BLaER1 (cell line): ENCODE measurements around the gene PIK3C2G.

Experiments used
- H3K27ac ChIP-seq: shearing (Covaris generic); formaldehyde crosslinking; 2 replicates; pipeline ENCODE4 v1.8.1; 2022
- H3K27me3 ChIP-seq: shearing (Covaris generic); formaldehyde crosslinking; 2 replicates; pipeline ENCODE4 v1.8.1; 2022
- H3K36me3 ChIP-seq: shearing (Covaris generic); formaldehyde crosslinking; 2 replicates; pipeline ENCODE4 v1.8.1; 2022
- H3K4me1 ChIP-seq: shearing (Covaris generic); formaldehyde crosslinking; 2 replicates; pipeline ENCODE4 v1.8.1; 2022
- H3K4me2 ChIP-seq: shearing (Covaris generic); formaldehyde crosslinking; 2 replicates; pipeline ENCODE4 v1.8.1; 2022
- H3K4me3 ChIP-seq: shearing (Covaris generic); formaldehyde crosslinking; 2 replicates; pipeline ENCODE4 v1.8.1; 2022
- H3K9ac ChIP-seq: shearing (Covaris generic); formaldehyde crosslinking; 2 replicates; pipeline ENCODE4 v1.8.1; 2022
- H3K9me3 ChIP-seq: shearing (Covaris generic); formaldehyde crosslinking; 2 replicates; pipeline ENCODE4 v1.8.1; 2022
- H4K20me1 ChIP-seq: shearing (Covaris generic); formaldehyde crosslinking; 2 replicates; pipeline ENCODE4 v1.8.1; 2022
- Cebpa-rat ChIP-seq: shearing (Covaris generic); IDR thresholded peaks from 2 replicates; pipeline ENCODE4 v1.8.1; 2022

The PIK3C2G gene

GRCh38 chr12:18391151-18391550 lies 129.8 kb downstream of the PIK3C2G start:
- Histone ChIP-seq H3K27me3 (no peaks in the 10 kb centered on the region), H3K9me3 (no peaks in the 10 kb centered on the region; the same call in 1 of the 2 replicates), H3K4me3 (no peak overlapping the region), H4K20me1 (no peaks in the 10 kb centered on the region), H3K9ac (no peak overlapping the region), H3K4me2 (peak overlapping the region; percentile 56), H3K4me1 (peaks cover 34% of the 10 kb centered on the region), H3K27ac (peak overlapping the region; percentile 10; the same call in 1 of the 2 replicates), H3K36me3 (no peaks in the 10 kb centered on the region)
- TF ChIP-seq Cebpa-rat: no peak

- peaks cover 20% of the 10 kb centered on the region for H3K4me1 ChIP-seq
- TF ChIP-seq Cebpa-rat: no peak
- H3K9me3 ChIP-seq: no peaks in the 10 kb centered on the region
- no peaks in the 10 kb centered on the region for H3K27me3 ChIP-seq
- no peaks in the 10 kb centered on the region for H3K36me3 ChIP-seq
- no peak overlapping the region for H3K4me2 ChIP-seq
- H3K27ac ChIP-seq: no peak overlapping the region
- no peaks in the 10 kb centered on the region for H4K20me1 ChIP-seq
- no peak overlapping the region for H3K9ac ChIP-seq
- H3K4me3 ChIP-seq: no peak overlapping the region
These were observed 133.4 kb downstream of the PIK3C2G start for GRCh38 chr12:18394742-18395141.

GRCh38 chr12:18400186-18400585 lies 138.9 kb downstream of the PIK3C2G start:
- Histone ChIP-seq H3K9ac (no peak overlapping the region), H4K20me1 (no peaks in the 10 kb centered on the region), H3K4me2 (no peak overlapping the region), H3K36me3 (no peaks in the 10 kb centered on the region), H3K27ac (no peak overlapping the region), H3K27me3 (no peaks in the 10 kb centered on the region), H3K4me1 (no peaks in the 10 kb centered on the region), H3K4me3 (no peak overlapping the region), H3K9me3 (no peaks in the 10 kb centered on the region)
- no peak for TF ChIP-seq Cebpa-rat

GRCh38 chr12:18402872-18403611 lies 141.7 kb downstream of the PIK3C2G start:
- Histone ChIP-seq H3K9me3 (no peaks in the 10 kb centered on the region), H3K4me3 (no peak overlapping the region), H3K9ac (no peak overlapping the region), H3K36me3 (no peaks in the 10 kb centered on the region), H3K27ac (no peak overlapping the region), H3K4me2 (no peak overlapping the region), H4K20me1 (no peaks in the 10 kb centered on the region), H3K27me3 (no peaks in the 10 kb centered on the region), H3K4me1 (no peaks in the 10 kb centered on the region)
- no peak for TF ChIP-seq Cebpa-rat

- Histone ChIP-seq H3K4me1 (no peaks in the 10 kb centered on the region), H4K20me1 (no peaks in the 10 kb centered on the region), H3K27me3 (no peaks in the 10 kb centered on the region), H3K9ac (no peak overlapping the region), H3K4me2 (no peak overlapping the region), H3K27ac (no peak overlapping the region), H3K9me3 (peaks cover 7% of the 10 kb centered on the region; the same call in 1 of the 2 replicates), H3K36me3 (no peaks in the 10 kb centered on the region), H3K4me3 (no peak overlapping the region)
- no peak for TF ChIP-seq Cebpa-rat
These were observed 150.1 kb downstream of the PIK3C2G start for GRCh38 chr12:18411453-18411852.

- H3K4me2 ChIP-seq: no peak overlapping the region
These were observed 153.4 kb downstream of the PIK3C2G start for GRCh38 chr12:18414671-18415070.

GRCh38 chr12:18415227-18415626 lies 153.9 kb downstream of the PIK3C2G start:
- Histone ChIP-seq H3K4me2 (no peak overlapping the region), H3K4me3 (no peak overlapping the region), H4K20me1 (no peaks in the 10 kb centered on the region), H3K27ac (no peak overlapping the region), H3K9me3 (no peaks in the 10 kb centered on the region), H3K36me3 (no peaks in the 10 kb centered on the region), H3K27me3 (no peaks in the 10 kb centered on the region), H3K4me1 (no peaks in the 10 kb centered on the region), H3K9ac (no peak overlapping the region)
- no peak for TF ChIP-seq Cebpa-rat

More at GRCh38 chr12:18414671-18415070, 153.4 kb downstream of the PIK3C2G start:
- TF ChIP-seq Cebpa-rat: no peak
- H3K4me1 ChIP-seq: no peaks in the 10 kb centered on the region
- no peaks in the 10 kb centered on the region for H4K20me1 ChIP-seq
- no peak overlapping the region for H3K4me3 ChIP-seq
- H3K36me3 ChIP-seq: no peaks in the 10 kb centered on the region
- H3K27me3 ChIP-seq: no peaks in the 10 kb centered on the region
- H3K9ac ChIP-seq: no peak overlapping the region
- H3K27ac ChIP-seq: no peak overlapping the region
- H3K9me3 ChIP-seq: no peaks in the 10 kb centered on the region

- H3K36me3 ChIP-seq: no peaks in the 10 kb centered on the region
- H3K9me3 ChIP-seq: no peaks in the 10 kb centered on the region
- no peak overlapping the region for H3K4me3 ChIP-seq
- H3K27me3 ChIP-seq: no peaks in the 10 kb centered on the region
- no peak overlapping the region for H3K9ac ChIP-seq
- no peak overlapping the region for H3K27ac ChIP-seq
- H3K4me1 ChIP-seq: no peaks in the 10 kb centered on the region
- no peaks in the 10 kb centered on the region for H4K20me1 ChIP-seq
- TF ChIP-seq Cebpa-rat: no peak
- H3K4me2 ChIP-seq: no peak overlapping the region
These were observed 155.1 kb downstream of the PIK3C2G start for GRCh38 chr12:18416412-18416811.

GRCh38 chr12:18419311-18419710 lies 158.0 kb downstream of the PIK3C2G start:
- no peaks in the 10 kb centered on the region for H3K9me3 ChIP-seq
- no peak overlapping the region for H3K4me3 ChIP-seq
- no peaks in the 10 kb centered on the region for H4K20me1 ChIP-seq
- H3K4me2 ChIP-seq: no peak overlapping the region
- H3K27me3 ChIP-seq: no peaks in the 10 kb centered on the region
- H3K4me1 ChIP-seq: no peaks in the 10 kb centered on the region
- H3K9ac ChIP-seq: no peak overlapping the region
- TF ChIP-seq Cebpa-rat: no peak
- H3K36me3 ChIP-seq: no peaks in the 10 kb centered on the region
- H3K27ac ChIP-seq: no peak overlapping the region

- H3K27ac ChIP-seq: no peak overlapping the region
- H3K4me3 ChIP-seq: no peak overlapping the region
- H3K9ac ChIP-seq: no peak overlapping the region
- no peak for TF ChIP-seq Cebpa-rat
- no peak overlapping the region for H3K4me2 ChIP-seq
- no peaks in the 10 kb centered on the region for H3K4me1 ChIP-seq
- no peaks in the 10 kb centered on the region for H3K27me3 ChIP-seq
- no peaks in the 10 kb centered on the region for H3K36me3 ChIP-seq
- no peaks in the 10 kb centered on the region for H3K9me3 ChIP-seq
- no peaks in the 10 kb centered on the region for H4K20me1 ChIP-seq
These were observed 160.5 kb downstream of the PIK3C2G start for GRCh38 chr12:18421867-18422266.

GRCh38 chr12:18422871-18423270 lies 161.6 kb downstream of the PIK3C2G start:
- H3K9ac ChIP-seq: no peak overlapping the region
- H3K9me3 ChIP-seq: no peaks in the 10 kb centered on the region
- no peaks in the 10 kb centered on the region for H4K20me1 ChIP-seq
- H3K4me1 ChIP-seq: no peaks in the 10 kb centered on the region
- H3K36me3 ChIP-seq: no peaks in the 10 kb centered on the region
- TF ChIP-seq Cebpa-rat: no peak
- H3K4me2 ChIP-seq: no peak overlapping the region
- H3K27ac ChIP-seq: no peak overlapping the region
- no peaks in the 10 kb centered on the region for H3K27me3 ChIP-seq
- no peak overlapping the region for H3K4me3 ChIP-seq
